ENCODE measurements around the gene ANKRD13A.

GRCh38 chr12:110073049-110073831, 74.0 kb downstream of the ANKRD13A start:
- TF ChIP-seq CTCF (conservative IDR thresholded peaks at IDR 0.05 in 1 of 2, IDR thresholded peaks at IDR 0.05 in 1 of 2; ENCODE audit: extremely low read depth in 1 of 2, insufficient read depth in 1 of 2, low read depth in 1 of 2, low read length in 2 of 2) (no peak), EZH2 (IDR thresholded peaks at IDR 0.05; ENCODE audit: borderline replicate concordance, low read length) (no peak)
